Spleen (tissue), 11 donors: Measurements from ENCODE around the gene FOXL2NB. TPM values are rescaled to one million over a fixed set of nuclear protein-coding genes. Genes with fewer than 3 reads are reported as not detected.

ENCODE experiments used
- DNase-seq: peaks from one replicate; pipeline ENCODE4 v3.0.0-alpha.2; 2020
- H3K27ac ChIP-seq, 8 donors: fragments of 200-600 bp; sonication (generic) in 7 of 8; 1 replicate in 4 of 8; 2 replicates in 4 of 8; pipeline versions ENCODE4 v1.5.0 to v1.8.0; 2016 to 2021; ENCODE audit warnings: inconsistent platforms in 4 of 8, mild to moderate bottlenecking in 4 of 8, moderate library complexity in 1 of 8
- H3K27me3 ChIP-seq, 7 donors: fragments of 200-600 bp; sonication (generic) in 6 of 7; replicated peaks in 1 of 7; 1 replicate in 4 of 7; 2 replicates in 3 of 7; pipeline versions ENCODE4 v1.5.0 to v1.8.0; 2016 to 2021; ENCODE audit warnings: inconsistent platforms in 3 of 7, mild to moderate bottlenecking in 1 of 7
- H3K36me3 ChIP-seq, 6 donors: fragments of 200-600 bp; sonication (generic) in 5 of 6; 1 replicate in 4 of 6; 2 replicates in 2 of 6; pipeline versions ENCODE4 v1.5.0 to v1.8.0; 2016 to 2021; ENCODE audit warnings: inconsistent platforms in 2 of 6
- H3K4me1 ChIP-seq, 6 donors: fragments of 200-600 bp; sonication (generic) in 5 of 6; 1 replicate in 3 of 6; 2 replicates in 3 of 6; pipeline versions ENCODE4 v1.5.0 to v1.8.0; 2016 to 2021; ENCODE audit warnings: inconsistent platforms in 3 of 6
- H3K4me3 ChIP-seq, 8 donors: fragments of 200-600 bp; sonication (generic) in 7 of 8; 1 replicate in 4 of 8; 2 replicates in 4 of 8; pipeline versions ENCODE4 v1.5.0 to v1.8.0; 2016 to 2021; ENCODE audit warnings: inconsistent platforms in 4 of 8, mild to moderate bottlenecking in 4 of 8, moderate library complexity in 2 of 8
- H3K9me3 ChIP-seq, 8 donors: fragments of 200-600 bp; sonication (generic) in 7 of 8; 1 replicate in 4 of 8; 2 replicates in 4 of 8; pipeline versions ENCODE4 v1.5.0 to v1.8.0; 2016 to 2021; ENCODE audit warnings: inconsistent platforms in 4 of 8
- CTCF ChIP-seq, 11 experiments: fragments of 200-600 bp in 7 of 11; fragments of 450-650 bp in 4 of 11; sonication (generic) in 4 of 11; IDR thresholded peaks in 8 of 11; conservative IDR thresholded peaks in 3 of 11; 1 replicate in 7 of 11; 2 replicates in 4 of 11; pipeline versions ENCODE4 v1.4.0 to v1.8.0; 2016 to 2021; ENCODE audit warnings: antibody characterized with exemption in 11 of 11, inconsistent platforms in 4 of 11, mild to moderate bottlenecking in 1 of 11
- POLR2A ChIP-seq, 3 donors: fragments of 450-650 bp; IDR thresholded peaks; one replicate each; pipeline ENCODE4 v1.5.1; 2017; ENCODE audit warnings: antibody characterized with exemption in 3 of 3, mild to moderate bottlenecking in 1 of 3
- POLR2AphosphoS5 ChIP-seq, 3 donors: sonication (generic); formaldehyde crosslinking; IDR thresholded peaks; one replicate each; pipeline ENCODE4 v1.5.1; 2017; ENCODE audit warnings: antibody characterized with exemption in 3 of 3
- WGBS, 5 donors: extraction: QIAGEN DNeasy Blood & Tissue Kit in 3 of 5; methylation state at CpG; one replicate each; pipeline versions ENCODE4 v1.1.5 to v1.1.7; 2013 to 2018; 5-methylcytosine and 5-hydroxymethylcytosine counted together
- intact Hi-C: fragments of 100-400 bp; cut with DNase I; formaldehyde crosslinking; loops from one replicate; pipeline ENCODE4 v1.15.0; 2023; ENCODE audit warnings: low total_unique reads
- polyA plus RNA-seq, 3 donors: library from polyadenylated mRNA; stranded (reverse); fragments of 200-250 nt; gene quantifications; one replicate each; pipeline ENCODE4 v1.2.1, GENCODE V29; 2013
- total RNA-seq, 7 donors: library from RNA; depleted of rRNA in 3 of 7; stranded (reverse); fragments of >200 nt in 3 of 7; fragmentation: NEBNext Ultra II Directional in 4 of 7; extraction: Animal tissue kit (Norgen Biotek cat#: 25700) in 4 of 7; gene quantifications; one replicate each; pipeline versions ENCODE4 v1.1.0 to v1.2.1, GENCODE V29; 2016 to 2021
- donor health status: healthy with polysubstance abuse.
- donor health status: DM: no; HTN: no; CAD: no; lungs with moderate emphysema.
- donor health status: DM: no; HTN: no; CAD: no.
- donor health status: Bipolar disorder and iron deficiency.
- donor health status: healthy.
- donor health status: DM: no; HTN: no; CAD: no.
- donor health status: DM: yes; HTN: yes; CAD: no.

The FOXL2NB gene
- total and polyA plus RNA-seq, 10 donors: 0.04 TPM; not detected in 9

DNA sequence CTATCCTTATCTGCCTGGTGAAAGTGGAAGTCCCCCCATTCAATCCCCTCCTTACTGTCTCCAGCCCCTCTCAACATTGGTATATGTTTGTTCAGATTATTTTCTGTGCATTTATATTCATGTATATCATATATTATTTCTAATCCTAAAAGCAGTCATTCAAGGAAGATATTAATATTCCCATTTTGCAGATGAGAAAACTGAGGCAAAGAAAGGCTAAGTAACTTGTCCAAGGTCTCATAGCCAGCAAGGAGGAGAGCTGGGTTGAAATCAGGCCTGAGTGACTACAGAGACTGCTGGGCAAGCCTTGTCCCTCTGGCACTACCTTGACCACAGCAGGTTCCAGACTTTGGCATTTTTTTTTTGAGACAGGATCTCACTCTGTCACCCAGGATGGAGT is 29.0 kb downstream of the FOXL2NB start:
- TF ChIP-seq CTCF (IDR thresholded peaks at IDR 0.05 in 8 of 11, conservative IDR thresholded peaks at IDR 0.05 in 3 of 11) (no peak), POLR2AphosphoS5 (IDR thresholded peaks at IDR 0.05) (no peak), POLR2A (IDR thresholded peaks at IDR 0.05) (no peak)
- Histone ChIP-seq H3K4me3 (no peak overlapping the region), H3K27me3 (peaks cover 0 to 16% (median 0%) of the 10 kb centered on the region in 7 donors), H3K27ac (no peak overlapping the region), H3K36me3 (no peaks in the 10 kb centered on the region), H3K9me3 (no peaks in the 10 kb centered on the region), H3K4me1 (no peaks in the 10 kb centered on the region)
- DNase-seq: no peak
- intact Hi-C loops: no loop called here

- H3K27me3 ChIP-seq: peaks cover 0 to 8% (median 0%) of the 10 kb centered on the region in 7 donors
- intact Hi-C loops: no loop called here
- H3K4me3 ChIP-seq: no peak overlapping the region
- no peaks in the 10 kb centered on the region for H3K36me3 ChIP-seq
- H3K9me3 ChIP-seq: no peaks in the 10 kb centered on the region
- H3K4me1 ChIP-seq: no peaks in the 10 kb centered on the region
- no peak overlapping the region for H3K27ac ChIP-seq
- no peak for DNase-seq
- WGBS, 5 donors: 34 to 88% (median 64%) methylated on average over 3 of the region's 3 CpGs
- TF ChIP-seq CTCF (IDR thresholded peaks at IDR 0.05 in 8 of 11, conservative IDR thresholded peaks at IDR 0.05 in 3 of 11): no peak
- no peak for TF ChIP-seq POLR2AphosphoS5 (IDR thresholded peaks at IDR 0.05)
Measured at GRCh38 chr3:138984816-138985215, 37.8 kb downstream of the FOXL2NB start.

DNA sequence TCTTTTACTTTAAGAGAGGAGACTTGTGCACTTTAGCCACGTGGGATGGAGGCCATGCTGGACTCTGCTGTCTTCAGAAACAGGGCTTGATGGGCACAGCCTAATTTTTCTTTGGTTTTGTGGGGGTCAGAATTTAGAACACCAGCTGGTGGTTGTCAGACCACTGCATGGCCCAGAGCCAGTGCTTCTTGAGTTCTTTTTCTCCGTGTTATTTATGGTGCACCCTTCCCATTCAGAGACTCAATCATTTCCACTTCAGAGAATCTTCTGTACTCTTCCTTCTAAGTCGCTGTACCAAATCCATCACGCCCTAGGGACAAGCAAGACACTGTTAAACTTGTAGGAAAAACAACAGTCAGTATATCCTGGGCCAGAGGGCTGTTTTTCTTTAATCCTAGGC is 38.9 kb downstream of the FOXL2NB start:
- TF ChIP-seq CTCF (IDR thresholded peaks at IDR 0.05 in 8 of 11, conservative IDR thresholded peaks at IDR 0.05 in 3 of 11): no peak
- no peak for TF ChIP-seq POLR2A (IDR thresholded peaks at IDR 0.05)
- TF ChIP-seq POLR2AphosphoS5 (IDR thresholded peaks at IDR 0.05): no peak

DNA sequence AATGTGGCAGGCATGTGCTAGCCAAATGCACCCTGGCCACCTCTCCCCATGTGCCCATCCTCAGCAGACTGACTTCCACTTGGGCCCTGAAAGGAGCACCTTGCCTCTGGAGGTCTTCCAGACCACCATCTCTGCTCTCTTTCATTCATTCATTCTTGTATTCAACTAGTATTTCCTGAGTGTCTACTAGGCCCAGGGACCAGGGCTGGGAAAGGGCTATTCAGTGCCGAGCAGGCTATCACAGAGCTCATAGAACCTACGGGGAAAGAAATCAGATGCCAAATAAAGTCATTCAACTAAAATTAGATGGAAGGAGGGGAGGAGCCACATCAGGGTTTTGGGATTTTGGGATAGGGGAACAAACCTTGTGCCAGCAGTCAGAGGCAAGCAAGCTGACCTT is 40.2 kb downstream of the FOXL2NB start:
- no peak for TF ChIP-seq POLR2AphosphoS5 (IDR thresholded peaks at IDR 0.05)
- no peak for TF ChIP-seq CTCF (IDR thresholded peaks at IDR 0.05 in 8 of 11, conservative IDR thresholded peaks at IDR 0.05 in 3 of 11)
- TF ChIP-seq POLR2A (IDR thresholded peaks at IDR 0.05): no peak
- Histone ChIP-seq H3K4me1 (no peaks in the 10 kb centered on the region), H3K27me3 (no peaks in the 10 kb centered on the region), H3K4me3 (no peak overlapping the region), H3K36me3 (no peaks in the 10 kb centered on the region), H3K9me3 (no peaks in the 10 kb centered on the region), H3K27ac (no peak overlapping the region)
- WGBS, 5 donors: 89 to 100% (median 92%) methylated on average over 2 of the region's 2 CpGs
- no peak for DNase-seq
- intact Hi-C loops: no loop called here

More for the DNA sequence above, 38.9 kb downstream of the FOXL2NB start:
- no peak for DNase-seq
- H3K4me1 ChIP-seq: no peaks in the 10 kb centered on the region
- no peaks in the 10 kb centered on the region for H3K36me3 ChIP-seq
- intact Hi-C loops: no loop called here
- H3K4me3 ChIP-seq: no peak overlapping the region
- H3K9me3 ChIP-seq: no peaks in the 10 kb centered on the region
- no peak overlapping the region for H3K27ac ChIP-seq
- peaks cover 0 to 8% (median 0%) of the 10 kb centered on the region in 7 donors for H3K27me3 ChIP-seq
- 50 to 70% (median 58%) methylated on average over 4 of the region's 4 CpGs for WGBS, 5 donors
